Heart left ventricle (tissue), 13 donors: ENCODE data around the gene PLCG2.

Experiments used
- CTCF ChIP-seq, 12 donors: fragments of 200-600 bp; sonication (generic) in 4 of 12; IDR thresholded peaks; one replicate each; pipeline versions ENCODE4 v1.5.0 to v1.8.0; 2018 to 2022; ENCODE audit warnings: antibody characterized with exemption in 12 of 12, mild to moderate bottlenecking in 5 of 12
- POLR2A ChIP-seq, 2 donors: fragments of 450-650 bp; IDR thresholded peaks; one replicate each; pipeline ENCODE4 v1.6.1; 2017; ENCODE audit warnings: antibody characterized with exemption in 2 of 2, mild to moderate bottlenecking in 2 of 2, moderate library complexity in 2 of 2
- donor health status: ischemic (EF 13 %, LVEDD 7.1; RV severe dilation, severe dysfunction).
- donor health status: DM: no; HTN: yes; CAD: no.
- donor health status: DM: no; HTN: no; CAD: no.
- donor health status: ischemic (EF 25% LVEDD 6.9; RV normal size, moderate dysfunction).
- donor health status: ischemic (EF 25% LVEDD 5.7; RV mildly dilated, moderate dysfunction).
- donor health status: ischemic (EF 35%, LVEDD 5.7; RV mildly dilated, moderate dysfunction).
- donor health status: nonischemic (EF 11% LVEDD 7.7; RV severe dilation, severe dysfunction).
- donor health status: DM: yes; HTN: yes; CAD: no.
- donor health status: PGD.
- donor health status: ischemic (EF 29% LVEDD 5.4; RV normal size, mild dysfunction).
- donor health status: nonischemic (EF 23%, LVEDD 6.1; RV moderate dilation, normal function).

DNA sequence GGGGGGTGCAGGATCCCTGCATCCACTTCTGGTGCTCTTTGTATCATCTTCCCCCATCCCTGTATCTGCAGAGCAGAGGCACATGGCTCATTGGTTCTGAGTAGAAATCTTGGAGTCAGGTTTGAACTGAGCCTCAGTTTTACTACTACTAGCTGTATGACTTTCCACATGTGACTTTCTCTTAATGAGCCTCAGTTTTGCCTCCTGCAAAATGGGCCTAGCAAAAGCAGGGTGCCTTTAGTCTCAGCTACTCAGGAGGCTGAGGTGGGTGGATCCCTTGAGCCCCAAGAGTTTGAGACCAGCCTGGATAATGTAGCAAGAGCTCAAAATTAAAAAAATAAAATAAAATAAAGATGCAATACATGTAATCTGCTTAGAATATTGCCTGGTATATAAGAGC is 150.8 kb downstream of the PLCG2 start:
- TF ChIP-seq CTCF (IDR thresholded peaks at IDR 0.05): no peak
- TF ChIP-seq POLR2A (IDR thresholded peaks at IDR 0.05): no peak
